GM18870 (cell line): Measurements from ENCODE around the gene DIS3L2.
"Not testable (repeated sequence)": the region's sequence is repeated elsewhere in the genome, so short reads cannot be mapped to it uniquely, and the experiment has no call there.

ENCODE experiments used
- ATAC-seq: cut with Tn5 transposase; IDR thresholded peaks from one replicate; pipeline ENCODE4 v1.9.1; 2021; ENCODE audit warnings: moderate library complexity; ENCODE audit not compliant: unreplicated experiment

DIS3L2 gene

DNA sequence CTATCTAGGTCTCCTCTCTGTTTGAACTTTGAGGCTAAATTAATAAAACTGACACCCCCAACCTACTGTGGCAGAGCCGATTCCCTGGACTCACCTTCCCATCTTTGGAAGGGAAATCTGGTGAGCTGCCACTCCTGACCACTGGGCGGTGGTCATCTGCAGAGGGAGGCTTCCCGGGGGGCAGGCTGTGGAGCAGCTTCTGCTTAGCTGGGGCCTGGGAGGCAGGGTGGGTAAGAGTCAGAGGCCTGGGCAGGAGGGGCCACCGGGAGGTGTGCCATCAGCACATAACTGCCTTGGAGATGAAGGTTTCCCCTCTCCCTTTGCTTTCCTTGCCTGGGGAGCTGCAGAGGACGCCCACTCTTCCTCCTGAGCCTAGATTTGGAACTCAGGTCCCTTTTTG, 33.0 kb upstream of the DIS3L2 start:
- ATAC-seq = no peak

DNA sequence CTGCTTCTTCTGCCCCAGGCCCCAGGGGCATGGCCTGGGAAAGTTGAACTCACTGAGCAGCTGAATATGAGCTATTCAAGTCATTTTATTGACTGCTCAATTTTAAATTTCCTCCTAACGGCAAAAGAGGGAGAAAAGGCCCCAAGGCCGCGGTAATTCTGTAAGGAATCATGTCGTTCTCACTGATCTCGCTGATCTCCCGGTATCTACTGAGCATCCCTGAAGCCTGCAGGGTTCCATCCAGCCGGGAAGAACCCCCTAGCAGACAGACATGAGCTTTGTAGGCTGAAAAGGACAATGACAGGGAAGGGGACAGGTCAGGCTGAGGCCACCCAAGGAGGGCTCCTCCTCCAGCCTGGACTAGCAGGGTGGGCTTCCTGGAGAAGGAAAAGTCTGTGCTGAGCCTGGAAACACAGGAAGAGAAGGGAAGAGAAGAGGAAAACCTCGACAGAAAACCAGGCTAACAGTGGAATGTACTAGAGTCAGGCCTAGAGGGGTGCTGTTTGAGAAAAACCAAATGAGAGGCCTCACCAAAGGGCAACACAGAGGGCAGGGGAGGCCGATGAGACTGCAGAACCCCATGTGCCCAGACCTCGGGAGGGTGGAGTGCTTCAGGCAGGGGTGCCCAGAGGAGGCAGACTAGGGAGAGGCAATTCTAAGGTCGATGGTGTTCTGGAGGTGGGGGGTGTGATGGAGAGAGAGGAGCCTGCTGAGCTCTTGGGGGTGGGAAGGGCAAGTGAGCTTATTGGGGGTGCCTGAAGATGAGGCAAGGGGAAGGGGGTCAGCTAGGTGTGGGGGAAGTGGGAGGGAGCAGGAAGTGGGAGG, 32.4 kb upstream of the DIS3L2 start:
- no peak for ATAC-seq

GRCh38 chr2:231929961-231930592, 31.4 kb upstream of the DIS3L2 start:
- no peak for ATAC-seq

DNA sequence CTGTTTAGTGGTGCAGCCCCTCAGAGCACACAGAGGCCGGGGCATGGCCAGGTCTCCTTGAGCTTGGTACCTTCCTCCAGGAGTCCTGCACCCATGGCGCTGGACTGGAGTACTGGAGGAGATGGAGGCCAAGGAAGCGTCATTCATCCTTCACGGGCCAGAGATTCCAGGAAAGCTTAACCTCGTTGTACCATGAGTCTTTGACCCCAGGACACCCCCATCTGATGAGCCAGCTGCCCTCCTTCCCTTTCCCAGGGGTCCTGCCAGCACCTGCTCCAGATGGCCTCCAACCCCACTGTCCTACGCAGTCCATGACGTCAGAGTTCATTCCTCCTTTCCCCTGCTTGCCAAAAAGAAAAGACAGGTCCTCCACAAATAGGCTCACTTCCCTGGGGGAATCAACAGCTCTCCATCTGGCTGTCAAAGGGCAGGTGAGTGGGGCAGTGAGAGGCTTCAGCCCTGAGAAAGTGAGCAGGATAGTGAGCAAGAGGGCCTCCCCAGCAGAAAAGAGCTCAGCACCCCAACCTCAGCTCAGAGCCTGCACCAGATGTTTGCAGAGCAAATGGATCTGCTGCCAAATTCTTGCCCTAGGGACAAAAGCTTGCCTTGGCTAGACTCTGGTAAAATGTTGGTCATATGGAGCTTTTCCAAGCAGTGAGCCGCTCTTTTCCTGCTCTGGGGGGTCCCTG, 30.8 kb upstream of the DIS3L2 start:
- ATAC-seq = no peak

GRCh38 chr2:231931481-231931915, 30.0 kb upstream of the DIS3L2 start:
- no peak for ATAC-seq

- no peak for ATAC-seq
Measured at GRCh38 chr2:231932711-231932970, 28.9 kb upstream of the DIS3L2 start.

DNA sequence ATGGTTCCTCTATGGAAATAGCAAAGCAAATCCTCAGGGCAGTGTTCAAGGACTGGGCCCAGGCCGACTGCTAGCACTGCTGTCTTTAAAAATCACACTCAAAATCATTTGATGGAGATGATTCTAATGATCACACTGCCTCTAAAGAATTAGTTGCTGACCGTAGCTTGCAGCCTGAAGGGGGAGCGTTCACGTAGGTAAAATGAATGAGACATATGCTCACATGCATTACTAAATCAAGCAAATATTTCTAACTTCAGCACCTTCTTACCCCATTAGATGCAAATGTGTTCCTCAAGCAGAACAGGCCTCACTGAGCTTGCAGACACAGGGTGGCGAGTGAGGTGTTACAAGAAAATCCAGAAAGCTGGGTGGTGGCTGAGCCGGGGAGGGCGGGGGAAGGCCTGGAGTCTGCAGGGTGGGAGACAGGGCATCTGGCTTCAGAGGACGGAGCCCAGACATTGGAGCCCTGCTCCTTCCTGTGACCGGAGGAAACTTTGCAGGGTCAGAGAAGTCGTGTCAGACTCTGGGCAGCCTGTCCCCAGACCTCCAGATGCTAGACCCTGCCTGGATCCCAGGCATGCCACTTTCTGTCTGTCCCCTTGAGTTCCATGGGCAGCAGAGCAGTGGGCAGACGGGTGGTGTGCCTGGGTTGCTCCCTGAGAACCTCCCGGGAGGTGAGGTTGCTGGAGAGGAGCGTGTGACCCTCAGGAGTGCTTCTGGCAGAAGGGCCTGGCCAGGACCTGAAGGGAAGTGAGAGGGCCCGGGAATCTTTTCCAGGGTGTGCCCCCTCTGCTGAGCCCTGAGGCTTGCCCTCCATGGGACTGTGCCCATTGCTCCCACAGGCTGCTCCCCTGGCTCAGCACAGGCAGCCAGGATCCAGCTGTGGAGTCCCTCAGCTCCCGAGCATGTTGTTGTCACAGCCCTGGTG, 28.3 kb upstream of the DIS3L2 start:
- ATAC-seq = no peak

- no peak for ATAC-seq
Measured at GRCh38 chr2:231933916-231934401, 27.6 kb upstream of the DIS3L2 start.

DNA sequence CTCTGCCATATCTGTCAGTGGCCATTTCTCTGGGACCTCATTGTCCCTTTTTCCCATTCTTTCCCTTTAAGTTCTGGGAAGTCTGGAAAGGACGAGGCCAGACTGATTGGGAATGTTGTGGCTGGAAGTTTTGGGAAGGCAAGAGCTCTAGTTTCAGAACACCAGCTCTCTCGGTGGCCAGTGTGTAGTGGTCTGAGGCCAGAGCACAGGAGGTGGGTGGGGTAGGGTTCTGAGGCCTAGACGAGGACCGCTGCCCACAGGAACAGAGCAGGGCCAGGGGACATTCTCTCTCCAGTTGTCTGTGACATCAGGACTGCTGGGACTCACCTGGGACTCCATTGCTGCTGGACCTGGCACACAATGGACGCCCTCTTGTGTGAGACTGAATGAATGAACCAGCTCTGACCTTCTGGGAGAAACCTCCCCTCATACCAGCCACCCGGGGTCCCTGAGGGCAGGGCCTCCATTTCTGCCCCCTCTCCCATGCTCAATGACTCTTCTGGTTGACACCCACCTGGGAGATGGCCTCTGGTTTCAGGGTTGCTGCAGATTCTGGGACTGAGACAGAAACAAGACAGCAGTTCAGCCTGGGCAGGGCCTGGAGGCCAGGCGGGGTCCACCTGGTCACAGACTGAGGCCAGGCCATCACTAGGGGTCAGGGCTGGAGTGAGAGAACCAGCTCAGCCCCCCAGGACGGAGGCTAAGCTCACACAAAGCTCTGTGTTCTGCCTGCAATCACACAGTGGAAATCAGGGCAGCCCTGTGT, 26.9 kb upstream of the DIS3L2 start:
- ATAC-seq = no peak

- ATAC-seq = no peak
Measured at GRCh38 chr2:231935207-231935524, 26.3 kb upstream of the DIS3L2 start.

- ATAC-seq = no peak
Measured at GRCh38 chr2:231935815-231936214, 25.7 kb upstream of the DIS3L2 start.

DNA sequence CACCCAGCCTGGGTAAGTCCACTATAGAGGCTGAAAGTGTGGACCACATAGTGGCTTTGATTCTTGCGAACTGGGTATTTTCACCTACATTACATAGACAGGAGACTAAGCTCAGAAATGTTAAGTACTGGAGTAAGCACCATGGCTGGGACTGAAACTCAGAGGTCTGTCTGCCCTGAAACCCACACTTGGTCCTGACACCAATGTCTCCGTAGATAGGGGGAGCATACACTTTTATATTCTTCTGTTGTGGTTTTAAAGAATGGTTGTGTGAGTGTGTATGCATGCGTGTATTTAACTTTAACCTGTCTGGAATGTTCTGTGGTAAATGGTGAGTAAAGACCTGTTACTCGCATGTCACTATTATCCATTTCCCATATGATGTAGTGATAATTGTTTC, 25.0 kb upstream of the DIS3L2 start:
- no peak for ATAC-seq

GRCh38 chr2:231937057-231937456, 24.5 kb upstream of the DIS3L2 start:
- ATAC-seq = no peak

- no peak for ATAC-seq
Measured at GRCh38 chr2:231939022-231939421, 22.5 kb upstream of the DIS3L2 start.

DNA sequence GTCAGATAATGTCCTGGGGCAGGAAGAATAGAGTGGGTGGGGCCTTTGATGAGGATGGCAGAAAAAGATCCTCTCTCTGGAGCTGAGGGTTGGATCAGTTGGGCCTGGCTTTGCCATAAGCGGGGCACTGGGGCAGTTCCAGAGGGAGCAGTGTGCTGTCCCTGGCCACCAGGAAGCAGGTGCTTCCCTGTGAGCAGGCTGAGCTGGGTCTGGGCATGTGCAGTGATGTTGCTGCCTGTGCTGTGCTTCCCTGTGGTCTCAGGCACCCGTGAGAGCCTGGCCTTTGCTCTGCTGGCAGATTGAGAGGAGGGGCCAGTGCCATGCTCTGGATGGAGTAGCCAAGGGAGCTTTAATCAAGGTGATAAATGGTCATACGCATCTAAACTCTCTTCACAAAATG, 20.7 kb upstream of the DIS3L2 start:
- no peak for ATAC-seq

DNA sequence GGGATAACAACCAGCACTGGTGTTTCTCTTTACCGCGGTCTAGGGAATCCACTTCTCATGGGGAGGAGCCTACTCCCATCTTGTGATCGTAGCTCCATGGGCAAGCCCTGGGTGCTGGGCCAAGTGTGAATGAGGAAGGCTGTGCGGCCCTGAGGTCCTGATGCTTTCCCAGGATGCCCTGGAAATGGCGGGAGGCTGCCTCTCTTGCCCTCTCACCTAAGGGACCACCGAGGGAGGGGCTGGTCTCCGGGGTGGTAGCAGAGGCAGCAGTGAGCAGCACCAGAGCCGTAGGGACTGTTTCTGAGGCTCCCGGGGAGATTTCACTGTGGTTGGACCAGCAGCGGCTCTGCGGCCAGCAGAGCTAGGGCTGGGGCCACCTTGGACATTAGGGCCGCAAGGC, 19.8 kb upstream of the DIS3L2 start:
- no peak for ATAC-seq

DNA sequence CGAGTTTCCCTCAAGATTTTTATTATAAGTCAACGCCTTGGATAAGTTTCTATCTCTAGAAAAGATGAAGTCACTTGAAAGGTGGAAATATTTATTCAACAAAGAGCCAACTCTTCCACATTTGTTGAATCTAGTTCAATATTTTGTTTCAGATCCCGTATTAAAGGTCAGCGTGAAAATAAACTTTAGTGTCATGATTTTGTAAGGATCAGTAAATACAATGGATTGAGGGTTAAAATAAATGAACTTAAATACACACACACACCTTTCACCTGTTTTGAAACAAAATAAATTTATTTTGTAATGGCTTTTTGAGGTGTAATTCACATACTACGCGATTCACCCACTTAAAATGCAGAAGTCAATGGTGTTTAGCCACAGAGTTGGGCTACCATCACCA, 19.3 kb upstream of the DIS3L2 start:
- no peak for ATAC-seq

DNA sequence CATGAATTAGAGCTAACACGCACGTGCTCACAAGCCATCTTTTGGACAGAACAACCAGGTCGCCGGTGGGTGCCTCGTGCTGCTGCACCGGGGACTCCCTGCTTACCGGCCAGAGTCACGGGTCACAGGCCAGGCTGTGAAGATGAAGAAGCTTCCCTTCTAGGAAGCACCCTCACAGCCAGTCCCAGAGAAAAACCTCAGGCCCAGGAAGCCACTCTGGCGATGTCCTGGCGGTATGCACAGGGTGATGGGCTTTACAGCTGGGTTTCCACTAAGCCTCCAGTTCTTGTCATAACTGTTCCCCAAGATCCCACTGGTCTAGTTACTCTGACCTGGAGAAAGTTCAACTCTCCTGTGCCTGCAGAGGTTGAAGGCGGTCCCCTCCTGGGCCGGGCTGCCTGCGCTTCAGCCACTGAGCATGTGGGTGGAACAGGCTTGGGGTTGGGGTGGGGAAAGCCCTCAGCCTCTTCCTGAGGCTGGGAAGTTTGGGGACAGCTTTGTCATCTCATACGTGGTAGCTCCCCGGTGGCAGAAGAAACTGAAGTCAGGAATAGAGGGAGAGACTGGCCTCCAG, 15.2 kb upstream of the DIS3L2 start:
- ATAC-seq = no peak

GRCh38 chr2:231947112-231947511, 14.4 kb upstream of the DIS3L2 start:
- not testable (repeated sequence) for ATAC-seq

DNA sequence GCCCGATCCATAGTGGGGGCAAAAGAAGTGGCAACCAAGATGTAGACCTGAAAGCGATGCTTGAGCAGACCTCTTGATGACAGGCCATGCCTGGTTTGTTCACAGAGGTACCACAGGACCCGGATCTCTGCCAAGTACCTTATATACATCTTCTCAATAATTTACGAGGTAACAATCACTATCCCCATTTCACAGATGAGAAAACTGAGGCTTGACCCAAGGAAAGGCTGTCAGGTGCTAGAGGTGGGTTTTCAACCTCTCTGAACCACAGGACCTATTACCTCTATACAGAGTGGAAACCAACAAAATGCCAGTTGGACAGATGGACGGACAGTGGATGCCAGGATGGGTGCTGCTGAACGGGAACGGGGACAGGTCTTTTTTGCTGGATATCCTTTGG, 13.8 kb upstream of the DIS3L2 start:
- ATAC-seq = no peak
